Trophoblast cell (in vitro differentiated cells and primary cell): ENCODE measurements around the gene TUBA3E.
"Not testable (repeated sequence)": the region's sequence is repeated elsewhere in the genome, so short reads cannot be mapped to it uniquely, and the experiment has no call there.

ENCODE experiments used
- DNase-seq, 2 donors: peaks; one replicate each; pipeline ENCODE4 v3.0.0-alpha.2; 2016
- H2AFZ ChIP-seq: 2 replicates; pipeline ENCODE4 v1.6.1; 2013; ENCODE audit warnings: low read length, moderate library complexity, mild to moderate bottlenecking; ENCODE audit not compliant: insufficient read depth, poor library complexity
- H2AK5ac ChIP-seq: 2 replicates; pipeline ENCODE4 v1.6.1; 2013; ENCODE audit warnings: mild to moderate bottlenecking, low read length
- H2BK120ac ChIP-seq: 2 replicates; pipeline ENCODE4 v1.6.1; 2013; ENCODE audit warnings: low read length, mild to moderate bottlenecking, moderate library complexity; ENCODE audit not compliant: insufficient read depth, poor library complexity
- H2BK12ac ChIP-seq: 2 replicates; pipeline ENCODE4 v1.6.1; 2013; ENCODE audit warnings: mild to moderate bottlenecking, low read length, moderate library complexity
- H2BK5ac ChIP-seq: 2 replicates; pipeline ENCODE4 v1.6.1; 2013; ENCODE audit warnings: low read length, low read depth, moderate library complexity, mild to moderate bottlenecking; ENCODE audit not compliant: poor library complexity
- H3K14ac ChIP-seq: 2 replicates; pipeline ENCODE4 v1.6.1; 2013; ENCODE audit warnings: mild to moderate bottlenecking, low read length
- H3K18ac ChIP-seq: 2 replicates; pipeline ENCODE4 v1.6.1; 2013; ENCODE audit warnings: mild to moderate bottlenecking, low read length
- H3K23ac ChIP-seq: 2 replicates; pipeline ENCODE4 v1.6.1; 2013; ENCODE audit warnings: low read length
- H3K27ac ChIP-seq: 2 replicates; pipeline ENCODE4 v1.5.1; 2013; ENCODE audit warnings: low read depth, mild to moderate bottlenecking, inconsistent platforms, low read length, moderate library complexity
- H3K27me3 ChIP-seq: 2 replicates; pipeline ENCODE4 v1.6.1; 2013; ENCODE audit warnings: inconsistent platforms, mild to moderate bottlenecking, low read length, moderate library complexity; ENCODE audit not compliant: insufficient read depth
- H3K36me3 ChIP-seq, 2 experiments: 1 replicate in 1 of 2; 2 replicates in 1 of 2; pipeline ENCODE4 v1.6.1; 2013; ENCODE audit warnings: low read length in 2 of 2, mild to moderate bottlenecking in 2 of 2, moderate library complexity in 1 of 2; ENCODE audit not compliant: insufficient read depth in 2 of 2, control insufficient read depth in 1 of 2
- H3K4ac ChIP-seq: 2 replicates; pipeline ENCODE4 v1.6.1; 2013; ENCODE audit warnings: low read depth, mild to moderate bottlenecking, low read length, moderate library complexity
- H3K4me1 ChIP-seq, 2 experiments: 1 replicate in 1 of 2; 2 replicates in 1 of 2; pipeline ENCODE4 v1.6.1; 2013; ENCODE audit warnings: low read length in 2 of 2, mild to moderate bottlenecking in 2 of 2, moderate library complexity in 1 of 2; ENCODE audit not compliant: insufficient read depth in 2 of 2, control insufficient read depth in 1 of 2
- H3K4me2 ChIP-seq: 2 replicates; pipeline ENCODE4 v1.6.1; 2013; ENCODE audit warnings: inconsistent platforms, mild to moderate bottlenecking, low read length, moderate library complexity
- H3K4me3 ChIP-seq: 2 replicates; pipeline ENCODE4 v1.5.1; 2013; ENCODE audit warnings: mild to moderate bottlenecking, low read depth, low read length, inconsistent platforms
- H3K79me1 ChIP-seq: one replicate; pipeline ENCODE4 v1.6.1; 2013; ENCODE audit warnings: low read length
- H3K79me2 ChIP-seq: 2 replicates; pipeline ENCODE4 v1.6.1; 2013; ENCODE audit warnings: low read length, mild to moderate bottlenecking; ENCODE audit not compliant: control insufficient read depth, insufficient read depth, poor library complexity
- H3K9ac ChIP-seq: 2 replicates; pipeline ENCODE4 v1.6.1; 2013; ENCODE audit warnings: mild to moderate bottlenecking, low read length
- H3K9me3 ChIP-seq: 2 replicates; pipeline ENCODE4 v1.6.1; 2013; ENCODE audit warnings: low read depth, mild to moderate bottlenecking, control low read depth, inconsistent platforms, low read length; ENCODE audit not compliant: insufficient read depth
- H4K12ac ChIP-seq: 2 replicates; pipeline ENCODE4 v1.6.1; 2013; ENCODE audit warnings: low read depth, mild to moderate bottlenecking, low read length, moderate library complexity
- H4K8ac ChIP-seq: 2 replicates; pipeline ENCODE4 v1.6.1; 2013; ENCODE audit warnings: low read depth, mild to moderate bottlenecking, low read length, moderate library complexity
- H4K91ac ChIP-seq: one replicate; pipeline ENCODE4 v1.6.1; 2013; ENCODE audit warnings: low read depth, mild to moderate bottlenecking, low read length, moderate library complexity
- WGBS: extraction: QIAGEN DNeasy Blood & Tissue Kit; methylation state at CpG from one replicate; pipeline ENCODE4 v1.1.7; 2013; ENCODE audit warnings: missing lambda C conversion rate; ENCODE audit not compliant: insufficient read length, insufficient coverage; ENCODE audit errors: extremely low coverage; 5-methylcytosine and 5-hydroxymethylcytosine counted together

The TUBA3E gene

DNA sequence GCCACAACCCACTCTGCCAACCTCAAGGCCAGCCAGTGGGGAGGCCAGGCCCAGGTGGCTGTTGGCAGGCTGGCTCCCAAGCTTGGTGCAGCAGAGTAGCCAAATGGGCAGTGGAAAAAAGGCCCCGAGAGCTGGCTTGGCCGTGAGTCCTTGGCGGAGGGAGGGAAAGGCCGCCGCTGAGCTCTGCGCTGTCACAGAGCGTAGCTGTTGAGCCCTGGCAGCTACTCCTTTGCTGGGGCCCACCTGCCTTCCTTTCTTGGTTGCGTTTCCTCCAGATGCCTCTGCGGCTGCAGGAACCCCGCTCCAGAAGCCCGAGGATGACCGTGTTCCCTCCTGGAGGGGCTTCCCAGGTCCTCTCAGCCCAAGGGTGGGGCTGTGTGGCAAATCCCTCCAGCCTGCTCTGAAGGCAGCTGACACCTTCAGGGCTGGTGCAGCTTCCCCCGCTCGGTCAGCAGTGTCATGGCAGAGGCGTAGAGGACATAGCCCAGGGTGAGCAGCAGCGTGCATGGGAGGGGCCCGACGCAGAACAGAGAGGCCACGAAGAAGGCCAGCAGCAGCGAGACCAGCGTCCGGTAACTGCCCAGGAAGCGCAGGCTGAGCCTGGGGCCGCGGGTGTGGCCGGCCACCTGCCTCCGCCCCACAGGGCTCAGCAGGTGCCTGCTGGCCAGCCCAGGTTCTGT is 46.0 kb downstream of the TUBA3E start:
- not testable (repeated sequence) for H2BK12ac ChIP-seq, H3K4me2 ChIP-seq, H2BK5ac ChIP-seq, H3K14ac ChIP-seq, H4K91ac ChIP-seq, H3K4me3 ChIP-seq, H3K9ac ChIP-seq, H3K4me1 ChIP-seq, H3K27me3 ChIP-seq, H3K9me3 ChIP-seq, H3K4ac ChIP-seq, H4K12ac ChIP-seq, H2AK5ac ChIP-seq, H4K8ac ChIP-seq, H2BK120ac ChIP-seq, H2AFZ ChIP-seq, H3K23ac ChIP-seq, H3K18ac ChIP-seq, H3K79me1 ChIP-seq, H3K79me2 ChIP-seq, DNase-seq, H3K27ac ChIP-seq
- peaks cover 37 to 47% of the 10 kb centered on the region in 2 experiments for H3K36me3 ChIP-seq
- no CpG with 5 or more reads among the region's 27 CpGs for WGBS

DNA sequence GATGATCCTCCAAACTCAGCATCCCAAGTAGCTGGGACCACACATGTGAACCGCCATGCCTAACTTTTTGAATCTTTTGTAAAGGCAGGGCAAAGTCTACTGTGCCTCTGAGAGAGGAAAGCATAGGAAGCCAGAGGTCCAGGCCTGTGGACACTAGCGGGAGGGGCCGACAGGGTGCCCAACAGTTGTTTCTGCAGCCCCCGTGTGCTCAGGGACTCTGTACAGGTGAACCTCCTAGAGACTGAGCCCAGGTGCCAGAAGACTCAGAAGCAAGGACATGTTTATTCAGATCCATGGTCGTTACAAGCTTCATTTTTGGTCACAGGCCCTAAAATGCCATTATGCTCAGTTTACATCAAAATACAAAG is 47.1 kb downstream of the TUBA3E start:
- no CpG with 5 or more reads among the region's 5 CpGs for WGBS
- not testable (repeated sequence) for H3K18ac ChIP-seq

DNA sequence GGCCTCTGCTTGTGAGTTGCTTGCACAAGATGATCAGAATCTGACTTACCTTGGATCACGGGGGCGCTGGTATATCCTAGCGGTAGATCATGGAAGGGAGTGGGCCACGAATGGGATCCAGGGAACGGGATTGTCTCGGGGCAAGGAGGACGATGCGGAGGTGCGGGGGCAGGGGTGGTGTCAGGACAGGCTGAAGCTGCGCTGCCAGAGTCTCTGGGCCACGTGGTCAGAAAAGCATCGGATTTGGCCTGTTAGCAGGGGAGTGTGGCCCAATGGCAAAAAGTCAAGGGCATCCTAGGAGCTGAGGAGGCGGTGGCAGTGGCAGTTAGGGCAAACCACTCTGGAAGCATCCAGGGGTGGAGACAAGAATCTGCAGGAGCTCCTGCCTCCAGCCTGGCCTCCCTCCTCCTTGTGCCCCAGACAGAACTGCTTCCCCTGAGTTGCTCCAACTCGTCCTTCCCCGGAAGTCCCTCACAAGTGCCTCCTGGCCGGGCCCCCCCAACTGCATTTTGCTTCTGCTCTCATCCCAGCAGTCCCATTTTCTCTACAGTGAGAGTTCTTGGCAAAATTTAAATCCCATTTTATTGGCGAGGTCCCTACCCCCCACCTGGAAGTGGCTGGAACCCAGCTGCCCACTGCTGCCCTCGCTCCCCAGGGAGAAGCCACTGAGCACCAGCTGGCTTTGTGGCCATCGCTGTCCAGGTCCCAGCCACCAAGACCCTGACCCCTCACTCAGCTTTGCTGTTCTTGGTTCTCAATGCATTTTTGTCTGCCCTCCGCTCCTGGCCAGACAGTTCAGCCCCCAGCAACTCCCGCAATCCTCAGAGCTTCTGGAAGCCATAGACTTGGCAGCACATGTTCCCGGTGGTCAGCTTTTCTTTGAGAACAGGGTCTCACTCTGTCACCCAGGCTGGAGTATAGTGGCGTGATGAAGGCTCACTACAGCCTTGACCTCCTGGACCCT is 47.8 kb downstream of the TUBA3E start:
- Histone ChIP-seq H2BK12ac (no peak overlapping the region), H2AFZ (no peak overlapping the region), H2AK5ac (no peak overlapping the region), H3K9me3 (no peaks in the 10 kb centered on the region), H3K18ac (no peak overlapping the region), H3K27ac (no peak overlapping the region), H3K36me3 (peaks cover 36 to 41% of the 10 kb centered on the region in 2 experiments), H3K4me2 (no peak overlapping the region), H3K27me3 (no peaks in the 10 kb centered on the region), H3K79me2 (no peaks in the 10 kb centered on the region), H4K12ac (no peak overlapping the region), H3K4ac (no peak overlapping the region), H3K9ac (no peak overlapping the region), H3K14ac (no peak overlapping the region), H3K4me1 (no peaks in the 10 kb centered on the region), H3K23ac (no peak overlapping the region), H4K8ac (no peak overlapping the region), H2BK5ac (no peak overlapping the region), H3K4me3 (no peak overlapping the region), H4K91ac (no peak overlapping the region), H3K79me1 (no peaks in the 10 kb centered on the region), H2BK120ac (no peak overlapping the region)
- DNase-seq = no peak
- no CpG with 5 or more reads among the region's 23 CpGs for WGBS

More for the DNA sequence above, 47.1 kb downstream of the TUBA3E start:
- H3K4me3 ChIP-seq, H3K23ac ChIP-seq, H2BK5ac ChIP-seq, H3K27me3 ChIP-seq, H4K91ac ChIP-seq, H2BK120ac ChIP-seq, H3K79me2 ChIP-seq, H3K27ac ChIP-seq, H3K9ac ChIP-seq, H3K4ac ChIP-seq, H3K9me3 ChIP-seq, H2BK12ac ChIP-seq, H3K4me2 ChIP-seq, H4K12ac ChIP-seq, H2AK5ac ChIP-seq, H2AFZ ChIP-seq, H3K14ac ChIP-seq, DNase-seq, H3K79me1 ChIP-seq, H4K8ac ChIP-seq, H3K4me1 ChIP-seq: not testable (repeated sequence)
- H3K36me3 ChIP-seq = peaks cover 36 to 43% of the 10 kb centered on the region in 2 experiments

DNA sequence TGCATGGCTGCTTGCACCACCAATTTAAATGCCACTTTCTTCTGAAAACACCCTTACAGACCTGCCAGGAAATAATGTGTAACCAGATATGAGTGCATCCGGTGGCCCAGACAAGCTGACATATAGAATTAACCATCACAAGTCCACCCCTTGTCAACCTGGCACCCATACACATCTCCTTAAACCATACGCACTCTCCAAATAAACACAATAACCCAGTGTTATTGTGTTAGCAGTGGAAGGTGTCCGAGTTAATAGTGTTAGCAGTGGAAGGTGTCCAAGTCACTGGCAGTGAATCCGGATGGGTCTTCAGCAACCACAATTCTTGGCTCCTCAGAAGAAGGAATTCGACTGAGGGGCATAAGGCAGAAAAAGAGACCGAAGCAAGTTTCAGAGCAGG is 49.7 kb downstream of the TUBA3E start:
- not testable (repeated sequence) for H4K8ac ChIP-seq, H2BK12ac ChIP-seq, H3K9ac ChIP-seq, DNase-seq, H3K23ac ChIP-seq, H3K4me1 ChIP-seq, H2BK120ac ChIP-seq, H3K27ac ChIP-seq, H4K12ac ChIP-seq, H3K9me3 ChIP-seq, H3K79me2 ChIP-seq, H4K91ac ChIP-seq, H2AFZ ChIP-seq, H3K4me3 ChIP-seq, H3K14ac ChIP-seq, H3K27me3 ChIP-seq, H3K4ac ChIP-seq, H3K4me2 ChIP-seq, H3K79me1 ChIP-seq, H2AK5ac ChIP-seq, H2BK5ac ChIP-seq, H3K18ac ChIP-seq
- peaks cover 19 to 24% of the 10 kb centered on the region in 2 experiments for H3K36me3 ChIP-seq
- no CpG with 5 or more reads among the region's 6 CpGs for WGBS
